GM06990 (cell line): Measurements from ENCODE around the gene KCNH8.

Experiments
- DNase-seq: peaks from one replicate; pipeline ENCODE4 v3.0.0-alpha.2; 2011; ENCODE audit not compliant: insufficient read length; ENCODE audit errors: extremely low read depth
- H3K27me3 ChIP-seq: replicated peaks from 2 replicates; pipeline ENCODE4 v1.6.0; 2011; ENCODE audit warnings: low read length; ENCODE audit not compliant: control insufficient read depth, insufficient read depth
- H3K36me3 ChIP-seq: 2 replicates; pipeline ENCODE4 v1.5.1; 2011; ENCODE audit warnings: low read length; ENCODE audit not compliant: control insufficient read depth, insufficient read depth
- H3K4me3 ChIP-seq: replicated peaks from 2 replicates; pipeline ENCODE4 v1.5.1; 2011; ENCODE audit warnings: low read depth, mild to moderate bottlenecking, control low read depth, low read length
- TF ChIP-seq, protein P1 (sequence below): IDR thresholded peaks from 2 replicates; pipeline ENCODE4 v1.5.1; 2011; ENCODE audit warnings: low read length, control low read depth, mild to moderate bottlenecking, inconsistent platforms; ENCODE audit not compliant: insufficient read depth, poor library complexity, severe bottlenecking

KCNH8 gene

DNA sequence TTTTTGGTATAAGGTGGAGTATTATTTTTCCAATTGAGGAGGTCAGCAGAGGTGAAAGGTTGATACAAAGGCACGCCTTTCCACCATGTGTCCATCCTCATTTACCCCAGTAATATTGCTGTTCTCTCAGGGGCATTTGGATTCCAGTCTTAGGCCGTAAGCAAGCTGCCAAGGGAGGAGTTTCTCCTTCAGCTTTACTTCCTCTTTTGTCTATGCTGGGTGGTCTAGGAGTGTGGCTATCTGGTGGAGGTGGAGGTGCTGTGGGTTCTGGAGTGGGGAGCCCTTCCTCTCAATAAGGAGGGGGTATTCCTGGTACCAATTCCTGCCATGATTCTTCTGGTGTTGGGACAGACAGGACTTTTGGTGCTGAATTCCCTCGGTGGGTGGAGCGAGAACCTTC, 340.6 kb downstream of the KCNH8 start:
- Histone ChIP-seq H3K36me3 (no peaks in the 10 kb centered on the region), H3K27me3 (no peaks in the 10 kb centered on the region), H3K4me3 (no peak overlapping the region)
- DNase-seq = no peak
- TF ChIP-seq, protein P1, sequence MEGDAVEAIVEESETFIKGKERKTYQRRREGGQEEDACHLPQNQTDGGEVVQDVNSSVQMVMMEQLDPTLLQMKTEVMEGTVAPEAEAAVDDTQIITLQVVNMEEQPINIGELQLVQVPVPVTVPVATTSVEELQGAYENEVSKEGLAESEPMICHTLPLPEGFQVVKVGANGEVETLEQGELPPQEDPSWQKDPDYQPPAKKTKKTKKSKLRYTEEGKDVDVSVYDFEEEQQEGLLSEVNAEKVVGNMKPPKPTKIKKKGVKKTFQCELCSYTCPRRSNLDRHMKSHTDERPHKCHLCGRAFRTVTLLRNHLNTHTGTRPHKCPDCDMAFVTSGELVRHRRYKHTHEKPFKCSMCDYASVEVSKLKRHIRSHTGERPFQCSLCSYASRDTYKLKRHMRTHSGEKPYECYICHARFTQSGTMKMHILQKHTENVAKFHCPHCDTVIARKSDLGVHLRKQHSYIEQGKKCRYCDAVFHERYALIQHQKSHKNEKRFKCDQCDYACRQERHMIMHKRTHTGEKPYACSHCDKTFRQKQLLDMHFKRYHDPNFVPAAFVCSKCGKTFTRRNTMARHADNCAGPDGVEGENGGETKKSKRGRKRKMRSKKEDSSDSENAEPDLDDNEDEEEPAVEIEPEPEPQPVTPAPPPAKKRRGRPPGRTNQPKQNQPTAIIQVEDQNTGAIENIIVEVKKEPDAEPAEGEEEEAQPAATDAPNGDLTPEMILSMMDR = no peak

DNA sequence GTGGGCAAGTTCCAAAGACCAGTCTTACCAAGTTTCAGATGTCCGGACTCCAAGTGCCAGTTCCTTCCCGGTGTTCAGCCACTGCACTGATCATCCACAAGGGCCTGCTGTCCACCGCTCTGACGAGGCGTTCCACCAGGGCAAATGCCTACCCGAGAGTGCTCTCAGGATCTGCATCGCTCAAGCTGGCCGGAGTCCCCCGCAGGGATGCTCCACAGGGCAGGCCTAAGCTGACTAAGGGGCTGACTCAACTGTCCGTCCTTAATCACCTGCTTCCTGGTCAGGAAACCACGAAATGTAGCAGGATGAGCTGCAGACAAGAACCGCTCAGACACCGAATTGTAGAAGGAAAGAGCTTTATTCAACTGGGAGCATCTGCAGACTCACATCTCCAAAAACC, 341.6 kb downstream of the KCNH8 start:
- H3K36me3 ChIP-seq = no peaks in the 10 kb centered on the region
- DNase-seq = no peak
- H3K27me3 ChIP-seq = no peaks in the 10 kb centered on the region
- TF ChIP-seq, protein P1 = no peak
- no peak overlapping the region for H3K4me3 ChIP-seq

DNA sequence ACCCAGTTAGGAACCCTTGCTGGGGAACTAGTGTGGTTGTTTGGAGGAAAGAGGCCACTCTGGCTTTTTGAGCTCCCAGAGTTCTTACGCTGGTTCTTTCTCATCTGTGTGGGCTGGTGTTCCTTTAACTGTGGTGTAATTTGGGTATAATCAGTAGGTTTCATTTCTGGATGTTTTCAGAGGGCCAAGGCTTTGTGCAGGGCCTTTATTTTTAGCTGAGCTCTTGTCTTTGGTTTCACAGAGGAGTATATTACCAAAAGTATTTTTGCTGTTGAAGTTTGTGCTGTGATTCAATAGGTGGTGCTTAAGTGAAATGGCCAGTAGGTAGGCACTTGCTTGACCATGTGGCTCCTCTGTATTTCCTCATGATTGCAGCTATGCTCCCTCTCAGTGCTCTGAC, 357.9 kb downstream of the KCNH8 start:
- no peak for DNase-seq
- Histone ChIP-seq H3K27me3 (no peaks in the 10 kb centered on the region), H3K36me3 (no peaks in the 10 kb centered on the region), H3K4me3 (no peak overlapping the region)
- TF ChIP-seq, protein P1 = no peak

DNA sequence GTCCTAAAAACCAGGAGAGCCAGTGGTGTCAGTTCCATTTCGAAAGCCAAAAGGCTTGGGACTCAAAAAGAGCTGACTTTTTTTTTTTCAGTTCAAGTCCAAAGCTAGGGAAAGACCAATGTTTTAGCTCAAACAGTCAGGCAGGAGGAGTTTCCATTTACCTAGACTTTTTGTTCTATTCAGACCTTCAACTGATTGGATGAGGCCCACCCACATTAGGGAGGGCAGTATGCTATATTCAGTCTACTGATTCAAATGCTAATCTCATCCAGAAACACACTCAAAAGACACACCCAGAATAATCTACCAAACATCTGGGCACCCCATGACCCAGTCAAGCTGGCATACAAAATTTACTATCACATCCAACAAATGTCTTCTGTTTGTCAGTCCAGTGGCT, 374.0 kb downstream of the KCNH8 start:
- Histone ChIP-seq H3K4me3 (no peak overlapping the region), H3K36me3 (no peaks in the 10 kb centered on the region), H3K27me3 (no peaks in the 10 kb centered on the region)
- DNase-seq = no peak
- TF ChIP-seq, protein P1 = no peak

DNA sequence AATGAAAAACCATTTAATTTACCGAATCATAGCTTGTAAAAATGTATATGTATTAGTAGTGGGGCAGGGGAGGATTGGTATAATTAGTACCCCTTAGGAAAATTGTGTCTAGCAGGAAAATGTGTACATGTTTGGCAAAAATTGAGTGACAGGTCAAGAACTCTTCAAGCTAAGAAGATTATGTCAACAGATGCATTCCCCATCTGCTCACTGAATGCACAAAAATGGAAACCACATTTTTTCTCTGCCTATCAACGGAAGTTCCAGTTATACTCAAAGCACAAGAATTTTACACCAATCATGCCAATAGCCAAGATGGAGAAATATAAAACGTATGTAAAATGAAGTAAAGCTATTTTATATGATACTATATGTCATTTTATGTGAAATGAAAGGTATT, 377.8 kb downstream of the KCNH8 start:
- TF ChIP-seq, protein P1 = no peak
- Histone ChIP-seq H3K36me3 (no peaks in the 10 kb centered on the region), H3K27me3 (no peaks in the 10 kb centered on the region), H3K4me3 (no peak overlapping the region)
- no peak for DNase-seq

- Histone ChIP-seq H3K27me3 (no peaks in the 10 kb centered on the region), H3K4me3 (no peak overlapping the region), H3K36me3 (no peaks in the 10 kb centered on the region)
- TF ChIP-seq, protein P1 = no peak
- no peak for DNase-seq
Measured at GRCh38 chr3:19527746-19528145, 379.4 kb downstream of the KCNH8 start.
